Measurements from ENCODE around the gene BNC2.

- TF ChIP-seq CTCF (IDR thresholded peaks at IDR 0.05), result no peak
- no peak for TF ChIP-seq POLR2A (IDR thresholded peaks at IDR 0.05)
- no peak for TF ChIP-seq EP300 (IDR thresholded peaks at IDR 0.05; ENCODE audit: low read depth)
- no peak for TF ChIP-seq POLR2AphosphoS5 (IDR thresholded peaks at IDR 0.05)
Observed at GRCh38 chr9:16519001-16519400, 351.5 kb downstream of the BNC2 start.
